ENCODE data around the gene TMEM143. TPM values are rescaled to one million over a fixed set of nuclear protein-coding genes. Genes with fewer than 3 reads are reported as not detected.
"Not testable (repeated sequence)": the region's sequence is repeated elsewhere in the genome, so short reads cannot be mapped to it uniquely, and the experiment has no call there.

Gene TMEM143
- total RNA-seq, 2 donors from 2014 or later, result 6.3 to 18.4 TPM

DNA sequence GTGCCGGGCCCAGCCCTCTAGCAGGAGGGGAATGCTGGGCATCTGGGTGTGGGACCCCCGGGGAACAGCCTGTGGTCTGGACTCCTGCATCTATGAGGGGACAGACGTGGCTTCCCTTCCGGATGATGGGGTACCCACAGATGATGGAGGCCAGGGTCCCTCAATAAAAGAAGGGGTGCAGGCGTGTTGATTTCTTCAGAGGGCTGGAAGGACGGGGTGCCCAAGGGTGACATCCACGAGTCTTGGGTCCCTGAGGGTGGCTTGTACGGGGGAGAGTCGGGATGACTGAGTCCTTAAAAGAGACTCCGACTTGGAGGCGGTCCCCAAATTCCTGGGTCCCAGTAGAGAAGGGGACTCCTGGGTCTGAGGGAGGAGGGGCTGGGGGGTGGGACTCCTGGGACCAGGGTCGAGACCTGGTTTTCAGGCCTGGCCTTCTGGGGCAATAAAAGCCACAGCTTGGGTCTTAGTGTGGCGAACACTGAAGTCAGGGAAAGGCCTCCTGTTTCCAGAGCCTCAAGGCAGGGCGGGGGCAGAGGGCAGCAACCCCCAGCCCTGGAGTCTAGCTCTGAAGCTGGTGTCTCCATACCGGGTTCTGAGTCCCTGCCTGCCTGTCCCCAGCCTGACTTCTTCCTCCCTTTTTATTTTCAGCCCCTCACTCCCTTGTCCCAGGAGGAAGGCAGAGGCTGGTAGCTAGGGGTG is 29.3 kb upstream of the TMEM143 start:
- H3K36me3 ChIP-seq, result peaks cover 11% of the 10 kb centered on the region
- no peak for DNase-seq (ENCODE audit: low spot score)
- TF ChIP-seq, protein P1, sequence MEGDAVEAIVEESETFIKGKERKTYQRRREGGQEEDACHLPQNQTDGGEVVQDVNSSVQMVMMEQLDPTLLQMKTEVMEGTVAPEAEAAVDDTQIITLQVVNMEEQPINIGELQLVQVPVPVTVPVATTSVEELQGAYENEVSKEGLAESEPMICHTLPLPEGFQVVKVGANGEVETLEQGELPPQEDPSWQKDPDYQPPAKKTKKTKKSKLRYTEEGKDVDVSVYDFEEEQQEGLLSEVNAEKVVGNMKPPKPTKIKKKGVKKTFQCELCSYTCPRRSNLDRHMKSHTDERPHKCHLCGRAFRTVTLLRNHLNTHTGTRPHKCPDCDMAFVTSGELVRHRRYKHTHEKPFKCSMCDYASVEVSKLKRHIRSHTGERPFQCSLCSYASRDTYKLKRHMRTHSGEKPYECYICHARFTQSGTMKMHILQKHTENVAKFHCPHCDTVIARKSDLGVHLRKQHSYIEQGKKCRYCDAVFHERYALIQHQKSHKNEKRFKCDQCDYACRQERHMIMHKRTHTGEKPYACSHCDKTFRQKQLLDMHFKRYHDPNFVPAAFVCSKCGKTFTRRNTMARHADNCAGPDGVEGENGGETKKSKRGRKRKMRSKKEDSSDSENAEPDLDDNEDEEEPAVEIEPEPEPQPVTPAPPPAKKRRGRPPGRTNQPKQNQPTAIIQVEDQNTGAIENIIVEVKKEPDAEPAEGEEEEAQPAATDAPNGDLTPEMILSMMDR (IDR thresholded peaks at IDR 0.05), result no peak
- H3K27ac ChIP-seq, result no peak overlapping the region
- no peak for ATAC-seq (ENCODE audit: insufficient number of reproducible peaks, low FRiP score, low read depth)
- peaks cover 7 to 14% of the 10 kb centered on the region in 2 donors for H3K4me1 ChIP-seq (ENCODE audit: control insufficient read depth in 1 of 2, low read depth in 2 of 2)
- H3K4me3 ChIP-seq, result no peak overlapping the region
- H3K9me3 ChIP-seq, result no peaks in the 10 kb centered on the region
- H3K27me3 ChIP-seq (replicated peaks; ENCODE audit: insufficient read depth), result peaks cover 21% of the 10 kb centered on the region

GRCh38 chr19:48392006-48392344 is 28.2 kb upstream of the TMEM143 start:
- ATAC-seq (ENCODE audit: insufficient number of reproducible peaks, low FRiP score, low read depth); H3K4me3 ChIP-seq; H3K27ac ChIP-seq; H3K9me3 ChIP-seq; DNase-seq (ENCODE audit: low spot score): not testable (repeated sequence)
- peaks cover 7 to 14% of the 10 kb centered on the region in 2 donors for H3K4me1 ChIP-seq (ENCODE audit: control insufficient read depth in 1 of 2, low read depth in 2 of 2)
- peaks cover 14% of the 10 kb centered on the region for H3K27me3 ChIP-seq (replicated peaks; ENCODE audit: insufficient read depth)
- peaks cover 21% of the 10 kb centered on the region for H3K36me3 ChIP-seq

DNA sequence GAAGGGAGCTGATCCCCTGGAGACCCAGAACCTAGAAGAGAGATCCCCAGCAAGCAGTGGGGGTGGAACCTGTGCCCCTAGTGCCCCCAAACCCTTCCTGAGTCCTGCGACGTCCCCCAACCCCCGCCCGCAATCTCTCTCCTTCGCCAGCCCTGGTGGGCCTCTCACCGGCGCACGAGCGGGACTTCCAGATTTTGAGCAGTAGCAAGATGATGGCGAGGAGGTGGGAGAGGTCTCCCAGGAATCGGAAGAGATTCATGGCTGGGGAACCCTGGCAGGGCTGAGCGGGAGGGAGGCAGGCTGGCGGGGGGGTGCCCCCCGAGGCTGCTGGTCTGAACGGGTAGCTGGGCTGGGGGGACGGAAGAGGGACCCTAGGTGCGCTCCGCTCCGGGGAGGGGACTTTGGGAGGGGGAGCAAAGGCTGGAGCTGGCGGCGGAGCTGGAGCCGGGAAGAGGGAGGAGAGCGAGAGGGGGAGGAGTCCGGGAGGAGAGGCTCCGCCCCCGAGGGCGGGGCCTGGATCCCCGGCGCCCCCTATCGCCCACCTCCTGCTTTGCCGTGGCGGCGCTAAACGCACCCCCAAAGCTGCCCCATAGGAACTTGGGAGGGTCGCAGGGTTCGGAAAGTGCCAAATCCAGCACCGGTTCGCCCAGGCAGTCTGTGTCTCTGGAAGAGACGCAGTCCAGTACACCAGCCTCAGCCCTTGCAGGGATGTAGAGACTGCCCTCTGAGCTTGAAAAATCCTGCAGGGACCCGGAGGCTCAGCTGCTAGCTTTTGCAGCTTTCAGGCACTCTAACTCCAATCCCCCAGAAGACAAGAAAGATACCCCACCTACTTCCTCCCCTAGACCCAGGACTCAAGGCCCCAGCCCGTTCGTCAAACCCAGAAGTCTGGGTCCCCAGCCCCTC is 27.6 kb upstream of the TMEM143 start, which contains the start of gene KDELR1:
Gene KDELR1 (minus strand): TSS at position 452 of the 906 bp plus-strand sequence. CDS start 193 bp downstream, at position 259.
- Histone ChIP-seq H3K4me3 (peak within 1 kb of the TSS; percentile 87), H3K9me3 (no peaks in the 10 kb centered on the region), H3K27me3 (replicated peaks; ENCODE audit: insufficient read depth) (peaks cover 9% of the 10 kb centered on the region), H3K4me1 (ENCODE audit: control insufficient read depth in 1 of 2, low read depth in 2 of 2) (peaks cover 7 to 14% of the 10 kb centered on the region in 2 donors), H3K27ac (peak within 1 kb of the TSS; percentile 84 to 93), H3K36me3 (peaks cover 27% of the 10 kb centered on the region)
- ATAC-seq (ENCODE audit: insufficient number of reproducible peaks, low FRiP score, low read depth) (peak; percentile 68), DNase-seq (ENCODE audit: low spot score) (no peak)
- TF ChIP-seq, protein P1 (IDR thresholded peaks at IDR 0.05), result peak; percentile 86

DNA sequence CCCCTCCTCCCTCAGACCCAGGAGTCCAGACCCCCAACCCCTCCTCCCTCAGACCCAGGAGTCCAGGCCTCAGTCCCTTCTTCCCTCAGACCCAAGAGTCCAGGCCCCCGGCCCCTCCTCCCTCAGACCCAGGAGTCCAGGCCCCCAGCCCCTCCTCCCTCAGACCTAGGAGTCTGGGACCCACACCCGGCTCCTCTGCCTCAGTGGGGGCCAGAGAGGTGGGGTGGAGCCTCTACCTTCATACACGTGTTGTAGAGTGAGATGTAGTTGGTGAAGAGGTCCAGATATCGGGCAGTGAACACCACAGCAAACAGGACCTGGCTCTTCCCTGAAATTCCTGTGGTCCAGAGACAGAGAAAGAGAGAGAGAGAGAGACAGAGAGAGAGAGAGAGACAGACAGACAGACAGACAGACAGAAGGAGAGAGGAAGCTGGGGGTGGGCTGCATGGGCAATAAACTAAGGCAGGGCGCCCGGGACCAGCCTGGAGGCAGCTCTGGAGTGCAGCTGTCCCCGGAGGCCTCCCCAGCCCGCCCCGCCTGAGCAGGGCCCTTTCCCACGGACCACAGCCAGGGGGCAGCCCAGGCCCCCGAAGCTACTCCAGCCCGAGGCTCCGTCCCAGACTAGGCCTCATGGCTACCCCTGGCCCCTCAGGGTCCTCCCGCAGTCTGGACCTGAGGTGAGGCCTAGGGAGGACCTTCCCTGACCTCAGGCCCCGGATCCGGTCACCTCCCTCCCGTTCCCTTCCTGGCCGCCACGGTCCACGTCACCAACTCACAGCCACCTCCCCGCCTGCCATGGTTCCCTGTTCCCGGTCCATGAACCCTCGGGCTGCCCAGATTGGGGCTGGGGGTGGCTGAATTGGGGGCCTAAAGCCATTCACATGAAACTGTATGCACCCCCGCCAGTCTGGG is 26.7 kb upstream of the TMEM143 start:
- Histone ChIP-seq H3K4me1 (ENCODE audit: control insufficient read depth in 1 of 2, low read depth in 2 of 2) (peaks cover 7 to 14% of the 10 kb centered on the region in 2 donors), H3K27me3 (replicated peaks; ENCODE audit: insufficient read depth) (peaks cover 3% of the 10 kb centered on the region), H3K4me3 (peak overlapping the region; percentile 87), H3K36me3 (peaks cover 33% of the 10 kb centered on the region), H3K9me3 (no peaks in the 10 kb centered on the region), H3K27ac (peak overlapping the region; percentile 84 to 93)
- ATAC-seq (ENCODE audit: insufficient number of reproducible peaks, low FRiP score, low read depth) (peak; percentile 69), DNase-seq (ENCODE audit: low spot score) (no peak)
- TF ChIP-seq, protein P1 (IDR thresholded peaks at IDR 0.05), result peak; percentile 60

- TF ChIP-seq, protein P1 (IDR thresholded peaks at IDR 0.05), result no peak
- ATAC-seq (ENCODE audit: insufficient number of reproducible peaks, low FRiP score, low read depth), result no peak
- Histone ChIP-seq H3K27me3 (replicated peaks; ENCODE audit: insufficient read depth) (no peaks in the 10 kb centered on the region), H3K36me3 (peaks cover 67% of the 10 kb centered on the region), H3K27ac (no peak overlapping the region), H3K4me3 (no peak overlapping the region), H3K9me3 (no peaks in the 10 kb centered on the region), H3K4me1 (ENCODE audit: control insufficient read depth in 1 of 2, low read depth in 2 of 2) (peaks cover 4 to 5% of the 10 kb centered on the region in 2 donors)
- DNase-seq (ENCODE audit: low spot score), result no peak
These were observed 23.2 kb upstream of the TMEM143 start for GRCh38 chr19:48386981-48387380.
